ENCODE results near the gene BTN1A1. TPM values are rescaled to one million over a fixed set of nuclear protein-coding genes. Genes with fewer than 3 reads are reported as not detected.

Gene BTN1A1
- total RNA-seq, 4 donors from 2014 or later: not detected

- DNase-seq (ENCODE audit: low spot score) (no peak), ATAC-seq (ENCODE audit: low FRiP score) (no peak)
- no peak for TF ChIP-seq CTCF (IDR thresholded peaks at IDR 0.05)
Measured at GRCh38 chr6:26485112-26485780, 14.9 kb upstream of the BTN1A1 start.

- TF ChIP-seq CTCF (IDR thresholded peaks at IDR 0.05): no peak
- ATAC-seq (ENCODE audit: low FRiP score): no peak
- no peak for DNase-seq (ENCODE audit: low spot score)
Measured at GRCh38 chr6:26486358-26486757, 13.7 kb upstream of the BTN1A1 start.

GRCh38 chr6:26487466-26487865, 12.6 kb upstream of the BTN1A1 start:
- no peak for TF ChIP-seq CTCF (IDR thresholded peaks at IDR 0.05)
- DNase-seq (ENCODE audit: low spot score): no peak
- no peak for ATAC-seq (ENCODE audit: low FRiP score)

- DNase-seq (ENCODE audit: low spot score) (no peak), ATAC-seq (ENCODE audit: low FRiP score) (no peak)
- TF ChIP-seq CTCF (IDR thresholded peaks at IDR 0.05): no peak
Measured at GRCh38 chr6:26489996-26490964, 9.8 kb upstream of the BTN1A1 start.

- no peak for DNase-seq (ENCODE audit: low spot score)
- no peak for TF ChIP-seq CTCF (IDR thresholded peaks at IDR 0.05)
Measured at GRCh38 chr6:26491604-26492003, 8.5 kb upstream of the BTN1A1 start.

GRCh38 chr6:26493258-26493657, 6.8 kb upstream of the BTN1A1 start:
- no peak for TF ChIP-seq CTCF (IDR thresholded peaks at IDR 0.05)
- DNase-seq (ENCODE audit: low spot score) (no peak), ATAC-seq (ENCODE audit: low FRiP score) (no peak)

More at GRCh38 chr6:26491604-26492003, 8.5 kb upstream of the BTN1A1 start:
- ATAC-seq (ENCODE audit: low FRiP score): no peak

Data from omental fat pad (tissue), 4 donors.